Measurements from ENCODE around the gene UNC45B. TPM values are rescaled to one million over a fixed set of nuclear protein-coding genes. Genes with fewer than 3 reads are reported as not detected.

The UNC45B gene
- total and polyA plus RNA-seq, 2 of the 13 experiments (the other 11 are each of a cell fraction or from before 2014, with no cell fraction given): 0.01 TPM; not detected in 1

DNA sequence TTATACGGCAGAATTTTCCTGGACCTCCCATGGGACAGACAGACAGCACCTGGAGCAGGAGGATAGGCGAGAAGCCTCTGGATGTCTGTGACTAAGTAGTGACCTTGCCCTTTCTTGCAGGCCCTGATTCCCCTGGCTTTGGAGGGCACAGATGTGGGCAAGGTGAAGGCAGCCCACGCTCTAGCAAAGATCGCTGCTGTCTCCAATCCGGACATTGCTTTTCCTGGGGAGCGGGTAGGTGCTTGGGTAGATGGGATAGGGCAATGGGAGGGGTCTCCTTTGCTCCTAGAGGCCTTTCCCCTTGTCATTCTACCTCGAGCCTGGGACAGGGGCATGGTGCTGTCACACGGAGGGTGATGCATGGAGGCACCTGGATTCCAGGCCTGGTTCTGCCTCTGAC lies 29.3 kb downstream of the UNC45B start:
- TF ChIP-seq ZNF891 (CRISPR knock-in tag; IDR thresholded peaks at IDR 0.05) (no peak), ZNF317 (CRISPR knock-in tag; IDR thresholded peaks at IDR 0.05) (no peak), YEATS4 (CRISPR knock-in tag; IDR thresholded peaks at IDR 0.05; ENCODE audit: borderline replicate concordance) (no peak), CBFB (CRISPR knock-in tag; IDR thresholded peaks at IDR 0.05) (no peak), ZBTB42 (CRISPR knock-in tag; IDR thresholded peaks at IDR 0.05) (no peak), GATAD2A (CRISPR knock-in tag; IDR thresholded peaks at IDR 0.05) (no peak), POGZ (CRISPR knock-in tag; IDR thresholded peaks at IDR 0.05) (no peak), ZNF501 (CRISPR knock-in tag; IDR thresholded peaks at IDR 0.05) (no peak), PHF8 (CRISPR knock-in tag; IDR thresholded peaks at IDR 0.05) (no peak), HNRNPLL (IDR thresholded peaks at IDR 0.05; ENCODE audit: low read depth, low read length, poor library complexity, severe bottlenecking) (no peak), ZNF3 (CRISPR knock-in tag; IDR thresholded peaks at IDR 0.05) (no peak), ZFP41 (CRISPR knock-in tag; IDR thresholded peaks at IDR 0.05; ENCODE audit: borderline replicate concordance) (no peak), MEIS2 (CRISPR knock-in tag; IDR thresholded peaks at IDR 0.05) (no peak), NRL (CRISPR knock-in tag; IDR thresholded peaks at IDR 0.05; ENCODE audit: borderline replicate concordance) (no peak), TGIF2 (CRISPR knock-in tag; IDR thresholded peaks at IDR 0.05) (no peak), LCORL (IDR thresholded peaks at IDR 0.05) (no peak), LCORL (CRISPR knock-in tag; IDR thresholded peaks at IDR 0.05) (no peak)
- TF ChIP-seq, protein P1, sequence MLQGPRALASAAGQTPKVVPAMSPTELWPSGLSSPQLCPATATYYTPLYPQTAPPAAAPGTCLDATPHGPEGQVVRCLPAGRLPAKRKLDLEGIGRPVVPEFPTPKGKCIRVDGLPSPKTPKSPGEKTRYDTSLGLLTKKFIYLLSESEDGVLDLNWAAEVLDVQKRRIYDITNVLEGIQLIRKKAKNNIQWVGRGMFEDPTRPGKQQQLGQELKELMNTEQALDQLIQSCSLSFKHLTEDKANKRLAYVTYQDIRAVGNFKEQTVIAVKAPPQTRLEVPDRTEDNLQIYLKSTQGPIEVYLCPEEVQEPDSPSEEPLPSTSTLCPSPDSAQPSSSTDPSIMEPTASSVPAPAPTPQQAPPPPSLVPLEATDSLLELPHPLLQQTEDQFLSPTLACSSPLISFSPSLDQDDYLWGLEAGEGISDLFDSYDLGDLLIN (CRISPR knock-in tag; IDR thresholded peaks at IDR 0.05; ENCODE audit: borderline replicate concordance): no peak
- TF ChIP-seq, protein P2, sequence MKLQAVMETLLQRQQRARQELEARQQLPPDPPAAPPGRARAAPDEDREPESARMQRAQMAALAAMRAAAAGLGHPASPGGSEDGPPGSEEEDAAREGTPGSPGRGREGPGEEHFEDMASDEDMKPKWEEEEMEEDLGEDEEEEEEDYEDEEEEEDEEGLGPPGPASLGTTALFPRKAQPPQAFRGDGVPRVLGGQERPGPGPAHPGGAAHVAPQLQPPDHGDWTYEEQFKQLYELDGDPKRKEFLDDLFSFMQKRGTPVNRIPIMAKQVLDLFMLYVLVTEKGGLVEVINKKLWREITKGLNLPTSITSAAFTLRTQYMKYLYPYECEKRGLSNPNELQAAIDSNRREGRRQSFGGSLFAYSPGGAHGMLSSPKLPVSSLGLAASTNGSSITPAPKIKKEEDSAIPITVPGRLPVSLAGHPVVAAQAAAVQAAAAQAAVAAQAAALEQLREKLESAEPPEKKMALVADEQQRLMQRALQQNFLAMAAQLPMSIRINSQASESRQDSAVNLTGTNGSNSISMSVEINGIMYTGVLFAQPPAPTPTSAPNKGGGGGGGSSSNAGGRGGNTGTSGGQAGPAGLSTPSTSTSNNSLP (IDR thresholded peaks at IDR 0.05; ENCODE audit: low read depth, low read length): no peak
- TF ChIP-seq, protein P3, sequence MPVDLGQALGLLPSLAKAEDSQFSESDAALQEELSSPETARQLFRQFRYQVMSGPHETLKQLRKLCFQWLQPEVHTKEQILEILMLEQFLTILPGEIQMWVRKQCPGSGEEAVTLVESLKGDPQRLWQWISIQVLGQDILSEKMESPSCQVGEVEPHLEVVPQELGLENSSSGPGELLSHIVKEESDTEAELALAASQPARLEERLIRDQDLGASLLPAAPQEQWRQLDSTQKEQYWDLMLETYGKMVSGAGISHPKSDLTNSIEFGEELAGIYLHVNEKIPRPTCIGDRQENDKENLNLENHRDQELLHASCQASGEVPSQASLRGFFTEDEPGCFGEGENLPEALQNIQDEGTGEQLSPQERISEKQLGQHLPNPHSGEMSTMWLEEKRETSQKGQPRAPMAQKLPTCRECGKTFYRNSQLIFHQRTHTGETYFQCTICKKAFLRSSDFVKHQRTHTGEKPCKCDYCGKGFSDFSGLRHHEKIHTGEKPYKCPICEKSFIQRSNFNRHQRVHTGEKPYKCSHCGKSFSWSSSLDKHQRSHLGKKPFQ (CRISPR knock-in tag; IDR thresholded peaks at IDR 0.05; ENCODE audit: insufficient replicate concordance): no peak
- ChIA-PET CTCF (ENCODE audit: low intra/inter-chr PET ratio, low total read pairs) (no interaction called here), POLR2A (no interaction called here)

More for the DNA sequence above, 29.3 kb downstream of the UNC45B start:
- no peak overlapping the region for H2AFZ ChIP-seq (ENCODE audit: low read length)
- H3K9me3 ChIP-seq (ENCODE audit: low read length): no peaks in the 10 kb centered on the region
- no peaks in the 10 kb centered on the region for H3K4me1 ChIP-seq (ENCODE audit: insufficient read depth, low read length)
- H3K9ac ChIP-seq (ENCODE audit: insufficient read depth, low read depth, low read length): no peak overlapping the region
- H3K4me3 ChIP-seq (replicated peaks in 1 of 3; ENCODE audit: insufficient read depth in 1 of 3, low read depth in 2 of 3, low read length in 3 of 3): no peak overlapping the region
- FAIRE-seq: no peak
- intact Hi-C loops (cut with micrococcal nuclease; ENCODE audit: unreplicated experiment): no loop called here
- H3K27me3 ChIP-seq (ENCODE audit: control insufficient read depth in 1 of 2, insufficient read depth in 2 of 2, low read length in 2 of 2): peaks cover 0 to 17% of the 10 kb centered on the region in 2 experiments; a peak in 1 of 5 replicates
- no TSS peak for BruUV-seq (replicated peaks)
- DNase-seq (ENCODE audit: low spot score): no peak
- H3K36me3 ChIP-seq (replicated peaks in 1 of 2; ENCODE audit: control insufficient read depth in 1 of 2, insufficient read depth in 2 of 2, low read length in 2 of 2): no peaks in the 10 kb centered on the region
- 7% methylated on average over 7 of the region's 8 CpGs for WGBS (ENCODE audit: low lambda C conversion rate)
- in situ Hi-C loops (cut with HindIII; ENCODE audit: extremely low pct_ligation_motif_present, low pct_unique_long_range_greater_than_20kb): loop anchor here (10.0 kb wide), 1 partner anchor 358 kb away; the partner anchor contains the start of gene SLFN12L
- no peaks in the 10 kb centered on the region for H3K79me2 ChIP-seq (ENCODE audit: insufficient read depth, low read length)
- ATAC-seq: no peak
- H3K4me2 ChIP-seq (ENCODE audit: low read depth, low read length): no peak overlapping the region
- H4K20me1 ChIP-seq (ENCODE audit: insufficient read depth, low read length): no peaks in the 10 kb centered on the region
- no peak overlapping the region for H3K27ac ChIP-seq (ENCODE audit: extremely low read length, insufficient read depth, low read length)
